IMR-90 (cell line): ENCODE results near the gene ERN1. TPM values are rescaled to one million over a fixed set of nuclear protein-coding genes. Genes with fewer than 3 reads are reported as not detected.

Experiments used
- ATAC-seq: fragments of 200-7000 bp; cut with Tn5 transposase; 2 replicates; pipeline ENCODE4 v1.9.1; 2020; ENCODE audit warnings: low read depth, mild to moderate bottlenecking, moderate library complexity
- BruUV-seq: library from RNA; stranded (reverse); fragments of 400-500 nt; replicated peaks from 2 replicates; lab custom pipeline; 2021; lab: Mats Ljungman, UMichigan
- CTCF ChIA-PET: fragments of 300-600 bp; formaldehyde crosslinking; extraction: SDS; loops from one replicate; lab custom pipeline; 2021; ENCODE audit warnings: antibody characterized with exemption; lab: Yijun Ruan, JAX
- POLR2A ChIA-PET: fragments of 300-600 bp; sonication (Branson Sonifier 250); formaldehyde crosslinking; loops from one replicate; lab custom pipeline; 2022; ENCODE audit warnings: antibody characterized with exemption; ENCODE audit not compliant: unreplicated experiment; lab: Charles Lee
- DNase-seq: peaks from one replicate; pipeline ENCODE4 v3.0.0; 2013
- H2AFZ ChIP-seq: replicated peaks from 2 replicates; pipeline ENCODE3; 2013; ENCODE audit warnings: low read length, mild to moderate bottlenecking; ENCODE audit not compliant: poor library complexity
- H2AK5ac ChIP-seq: 2 replicates; pipeline ENCODE4 v1.6.1; 2013; ENCODE audit warnings: low read depth, low read length, inconsistent platforms
- H2AK9ac ChIP-seq: replicated peaks from 2 replicates; pipeline ENCODE3; 2013; ENCODE audit warnings: mild to moderate bottlenecking, low read depth, low read length, moderate library complexity; ENCODE audit not compliant: poor library complexity
- H2BK120ac ChIP-seq: 2 replicates; pipeline ENCODE4 v1.6.1; 2013; ENCODE audit warnings: low read depth, low read length, inconsistent platforms
- H2BK15ac ChIP-seq: 3 replicates; pipeline ENCODE4 v1.6.1; 2013; ENCODE audit warnings: low read depth, low read length, inconsistent platforms
- H2BK20ac ChIP-seq: 2 replicates; pipeline ENCODE4 v1.6.1; 2013; ENCODE audit warnings: low read depth, mild to moderate bottlenecking, inconsistent platforms, low read length, moderate library complexity
- H2BK5ac ChIP-seq: 2 replicates; pipeline ENCODE4 v1.6.1; 2013; ENCODE audit warnings: mild to moderate bottlenecking, low read depth, low read length, inconsistent platforms; ENCODE audit not compliant: poor library complexity, severe bottlenecking
- H3K14ac ChIP-seq: replicated peaks from 2 replicates; pipeline ENCODE4 v1.6.1; 2013; ENCODE audit warnings: low read depth, low read length, inconsistent platforms
- H3K18ac ChIP-seq: 2 replicates; pipeline ENCODE4 v1.6.1; 2013; ENCODE audit warnings: low read depth, low read length, control low read depth
- H3K23ac ChIP-seq: 2 replicates; pipeline ENCODE4 v1.6.1; 2013; ENCODE audit warnings: low read depth, low read length, inconsistent platforms
- H3K27ac ChIP-seq: 2 replicates; pipeline ENCODE4 v1.5.1; 2013; ENCODE audit warnings: mild to moderate bottlenecking, control low read depth, low read length; ENCODE audit not compliant: insufficient read depth
- H3K27me3 ChIP-seq: 2 replicates; pipeline ENCODE4 v1.6.1; 2013; ENCODE audit warnings: low read length; ENCODE audit not compliant: control insufficient read depth, insufficient read depth
- H3K36me3 ChIP-seq: 2 replicates; pipeline ENCODE4 v1.6.1; 2013; ENCODE audit warnings: low read length, mixed read lengths; ENCODE audit not compliant: control insufficient read depth, insufficient read depth
- H3K4ac ChIP-seq: 2 replicates; pipeline ENCODE4 v1.6.1; 2013; ENCODE audit warnings: low read depth, low read length, inconsistent platforms
- H3K4me1 ChIP-seq: 2 replicates; pipeline ENCODE4 v1.6.1; 2013; ENCODE audit warnings: low read length, mixed read lengths; ENCODE audit not compliant: control insufficient read depth, insufficient read depth
- H3K4me2 ChIP-seq: 2 replicates; pipeline ENCODE4 v1.6.1; 2013; ENCODE audit warnings: low read depth, mild to moderate bottlenecking, control low read depth, low read length, moderate library complexity
- H3K4me3 ChIP-seq: 2 replicates; pipeline ENCODE4 v1.5.1; 2013; ENCODE audit warnings: low read depth, mild to moderate bottlenecking, control low read depth, low read length, moderate library complexity; ENCODE audit not compliant: insufficient read depth
- H3K56ac ChIP-seq: 2 replicates; pipeline ENCODE4 v1.6.1; 2013; ENCODE audit warnings: low read length, inconsistent platforms; ENCODE audit not compliant: insufficient read depth; ENCODE audit errors: extremely low read depth
- H3K79me1 ChIP-seq, 2 experiments: 2 replicates each; pipeline ENCODE4 v1.6.1; 2013; ENCODE audit warnings: low read length in 2 of 2, inconsistent platforms in 1 of 2, low read depth in 1 of 2
- H3K9ac ChIP-seq: 2 replicates; pipeline ENCODE4 v1.6.1; 2013; ENCODE audit warnings: low read depth, low read length, control low read depth
- H3K9me1 ChIP-seq: 2 replicates; pipeline ENCODE4 v1.6.1; 2013; ENCODE audit warnings: low read length, inconsistent platforms; ENCODE audit not compliant: insufficient read depth
- H3K9me3 ChIP-seq: 2 replicates; pipeline ENCODE4 v1.6.1; 2013; ENCODE audit warnings: low read length; ENCODE audit not compliant: control insufficient read depth, insufficient read depth
- H4K20me1 ChIP-seq: 2 replicates; pipeline ENCODE4 v1.6.1; 2013; ENCODE audit warnings: low read length, inconsistent platforms; ENCODE audit not compliant: insufficient read depth
- H4K5ac ChIP-seq: 2 replicates; pipeline ENCODE4 v1.6.1; 2013; ENCODE audit warnings: mild to moderate bottlenecking, low read depth, low read length, control low read depth
- H4K8ac ChIP-seq, 2 experiments: 2 replicates each; pipeline ENCODE4 v1.6.1; 2013; ENCODE audit warnings: low read depth in 2 of 2, low read length in 2 of 2, control low read depth in 1 of 2, inconsistent platforms in 1 of 2
- H4K91ac ChIP-seq: 2 replicates; pipeline ENCODE4 v1.6.1; 2013; ENCODE audit warnings: low read depth, low read length, inconsistent platforms; ENCODE audit not compliant: insufficient read depth
- ELK1 ChIP-seq: fragments of 150-350 bp; IDR thresholded peaks from 2 replicates; pipeline ENCODE4 v1.6.1; 2016; ENCODE audit warnings: low read depth, mild to moderate bottlenecking, low read length, moderate library complexity, borderline replicate concordance
- MAFK ChIP-seq: IDR thresholded peaks from 2 replicates; pipeline ENCODE4 v1.6.1; 2012; ENCODE audit warnings: low read depth, low read length, improper control_type of control experiment
- MXI1 ChIP-seq: IDR thresholded peaks from 2 replicates; pipeline ENCODE4 v1.6.1; 2012; ENCODE audit warnings: low read depth, mild to moderate bottlenecking, low read length, moderate library complexity, borderline replicate concordance
- SMC3 ChIP-seq: fragments of 150-350 bp; IDR thresholded peaks from 2 replicates; pipeline ENCODE4 v1.6.1; 2016; ENCODE audit warnings: low read depth, mild to moderate bottlenecking, antibody characterized with exemption, low read length, moderate library complexity
- WGBS, 2 experiments: methylation state at CpG; one replicate each; pipeline versions ENCODE4 v1.1.5 to v1.1.7; 2013; ENCODE audit warnings: missing lambda C conversion rate in 2 of 2; ENCODE audit not compliant: insufficient read length in 1 of 2; ENCODE audit errors: extremely low coverage in 2 of 2; 5-methylcytosine and 5-hydroxymethylcytosine counted together
- dilution Hi-C: fragments of 300-500 bp; cut with HindIII; formaldehyde crosslinking; loops from one replicate; pipeline ENCODE4 v1.14.3; 2018; ENCODE audit warnings: low sequenced_read_pairs; ENCODE audit not compliant: unreplicated experiment
- in situ Hi-C: fragments of 300-500 bp; cut with MboI; formaldehyde crosslinking; loops from 3 replicates; pipeline ENCODE4 v1.14.3; 2019; ENCODE audit warnings: low sequenced_read_pairs, inconsistent platforms, mixed read lengths
- intact Hi-C: fragments of 100-400 bp; cut with micrococcal nuclease; formaldehyde crosslinking; loops from 2 replicates; pipeline ENCODE4 v1.10.0; 2022
- polyA plus RNA-seq, 3 experiments: library from polyadenylated mRNA; depleted of rRNA; stranded (reverse); fragments of >200 nt; gene quantifications; 2 replicates each; pipeline ENCODE4 v1.2.3, GENCODE V29; 2012; ENCODE audit warnings: low replicate concordance in 1 of 3
- total RNA-seq: library from RNA; depleted of rRNA; stranded (reverse); fragments of >200 nt; gene quantifications from 2 replicates; pipeline ENCODE4 v1.2.3, GENCODE V29; 2012
- TF ChIP-seq, protein P1 (sequence below): fragments of 150-350 bp; IDR thresholded peaks from 2 replicates; pipeline ENCODE4 v1.6.1; 2017; ENCODE audit warnings: mild to moderate bottlenecking, antibody characterized with exemption, low read length, low read depth

The ERN1 gene
- total and polyA plus RNA-seq, 2 of the 4 experiments (the other 2 are of a cell fraction), result 2.7 to 4.1 TPM

DNA sequence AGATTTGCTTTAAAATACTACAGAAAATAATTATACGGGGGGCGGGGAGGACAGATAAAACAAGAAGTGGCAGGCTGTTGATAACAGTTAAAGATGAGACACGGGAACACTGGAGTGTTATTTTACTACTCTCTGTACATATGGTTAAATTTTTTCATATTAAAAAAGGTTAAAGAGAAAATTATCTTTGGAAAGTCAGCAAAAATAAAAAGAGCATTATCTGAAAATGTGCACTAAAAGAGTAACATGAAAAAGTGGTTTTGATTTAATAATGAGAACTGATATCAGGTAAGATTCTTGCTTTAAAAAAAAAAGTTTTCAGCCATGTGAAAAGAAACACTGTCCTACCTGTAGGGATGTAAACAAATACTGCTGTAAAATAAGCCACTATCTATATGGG lies 46.9 kb downstream of the ERN1 start:
- Histone ChIP-seq H2BK120ac (no peak overlapping the region), H2AK5ac (no peak overlapping the region), H3K36me3 (peaks cover 2% of the 10 kb centered on the region; the same call in 1 of the 2 replicates), H3K56ac (no peak overlapping the region), H3K79me1 (peaks cover 15 to 32% of the 10 kb centered on the region in 2 experiments), H3K9ac (no peak overlapping the region), H3K9me3 (no peaks in the 10 kb centered on the region), H4K20me1 (no peaks in the 10 kb centered on the region), H4K91ac (no peak overlapping the region), H3K14ac (no peak overlapping the region), H3K27me3 (no peaks in the 10 kb centered on the region), H3K4ac (no peak overlapping the region), H3K4me2 (no peak overlapping the region), H3K23ac (no peak overlapping the region), H2AFZ (no peak overlapping the region), H2BK5ac (no peak overlapping the region), H2BK15ac (no peak overlapping the region), H4K5ac (no peak overlapping the region), H3K18ac (no peak overlapping the region), H3K9me1 (peaks cover 18% of the 10 kb centered on the region; the same call in 1 of the 2 replicates), H2BK20ac (no peak overlapping the region), H3K4me1 (peaks cover 18% of the 10 kb centered on the region), H2AK9ac (no peak overlapping the region), H3K4me3 (no peak overlapping the region), H3K27ac (no peak overlapping the region), H4K8ac (no peak overlapping the region; a peak in 1 of 4 replicates)
- POLR2A ChIA-PET, result no interaction called here
- intact Hi-C loops, result loop anchor here (5.0 kb wide), 1 partner anchor 44 kb away; no protein-coding TSS in a partner anchor
- CTCF ChIA-PET, result no interaction called here
- in situ Hi-C loops, result no loop called here
- TF ChIP-seq, protein P1, sequence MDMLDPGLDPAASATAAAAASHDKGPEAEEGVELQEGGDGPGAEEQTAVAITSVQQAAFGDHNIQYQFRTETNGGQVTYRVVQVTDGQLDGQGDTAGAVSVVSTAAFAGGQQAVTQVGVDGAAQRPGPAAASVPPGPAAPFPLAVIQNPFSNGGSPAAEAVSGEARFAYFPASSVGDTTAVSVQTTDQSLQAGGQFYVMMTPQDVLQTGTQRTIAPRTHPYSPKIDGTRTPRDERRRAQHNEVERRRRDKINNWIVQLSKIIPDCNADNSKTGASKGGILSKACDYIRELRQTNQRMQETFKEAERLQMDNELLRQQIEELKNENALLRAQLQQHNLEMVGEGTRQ, result no peak
- TF ChIP-seq MXI1 (no peak), MAFK (no peak), SMC3 (no peak), ELK1 (no peak)
- ATAC-seq (no peak), DNase-seq (no peak)
- BruUV-seq, result no TSS peak
- dilution Hi-C loops, result no loop called here
- WGBS, 2 experiments, result no CpG with 5 or more reads among the region's 3 CpGs
